CD4-positive, alpha-beta memory T cell (primary cell): ENCODE data around the gene ACCS. TPM values are rescaled to one million over a fixed set of nuclear protein-coding genes. Genes with fewer than 3 reads are reported as not detected.
A peak's percentile ranks its signal among the peaks of the same experiment; 100 is the strongest.

Experiments
- CTCF ChIA-PET: fragments of 350-600 bp; sonication (Branson Sonifier 250); formaldehyde crosslinking; loops from one replicate; lab custom pipeline; 2021; ENCODE audit warnings: inconsistent platforms; ENCODE audit not compliant: partially characterized antibody; lab: Charles Lee
- POLR2A ChIA-PET: fragments of 350-600 bp; sonication (Branson Sonifier 250); formaldehyde crosslinking; loops from one replicate; lab custom pipeline; 2021; ENCODE audit not compliant: partially characterized antibody; lab: Charles Lee
- DNase-seq, 5 donors: peaks; one replicate each; pipeline versions ENCODE4 v3.0.0 to v3.0.0-alpha.2; 2020 to 2022; ENCODE audit warnings: mixed read lengths in 1 of 5
- H3K27ac ChIP-seq: one replicate; pipeline ENCODE4 v1.7.0; 2013; ENCODE audit warnings: low read depth, low read length
- H3K27me3 ChIP-seq: 2 replicates; pipeline ENCODE4 v1.7.0; 2013; ENCODE audit warnings: mild to moderate bottlenecking, low read length, moderate library complexity; ENCODE audit not compliant: insufficient read depth
- H3K36me3 ChIP-seq: 2 replicates; pipeline ENCODE4 v1.7.0; 2013; ENCODE audit warnings: mild to moderate bottlenecking, low read length, moderate library complexity; ENCODE audit not compliant: insufficient read depth
- H3K4me1 ChIP-seq: 2 replicates; pipeline ENCODE4 v1.7.0; 2013; ENCODE audit warnings: mild to moderate bottlenecking, low read length, moderate library complexity; ENCODE audit not compliant: insufficient read depth
- H3K4me3 ChIP-seq, 2 donors: one replicate each; pipeline ENCODE4 v1.7.0; 2013; ENCODE audit warnings: low read length in 2 of 2, mild to moderate bottlenecking in 1 of 2
- H3K9me3 ChIP-seq, 2 donors: one replicate each; pipeline ENCODE4 v1.7.0; 2013; ENCODE audit warnings: low read length in 2 of 2, control low read depth in 1 of 2; ENCODE audit not compliant: control insufficient read depth in 1 of 2
- H3K27ac Mint-ChIP-seq, 7 donors: one replicate each; pipeline ENCODE4 v1.8.0; 2020 to 2021; ENCODE audit warnings: mixed read lengths in 7 of 7, mild to moderate bottlenecking in 6 of 7, inconsistent platforms in 3 of 7, moderate library complexity in 3 of 7
- H3K27me3 Mint-ChIP-seq, 2 donors: one replicate each; pipeline ENCODE4 v1.8.0; 2020 to 2021; ENCODE audit warnings: mixed read lengths in 2 of 2
- H3K36me3 Mint-ChIP-seq, 2 donors: one replicate each; pipeline ENCODE4 v1.8.0; 2020 to 2021; ENCODE audit warnings: mixed read lengths in 2 of 2, inconsistent platforms in 1 of 2, mild to moderate bottlenecking in 1 of 2
- H3K4me1 Mint-ChIP-seq, 4 donors: one replicate each; pipeline ENCODE4 v1.8.0; 2020 to 2021; ENCODE audit warnings: mixed read lengths in 4 of 4, mild to moderate bottlenecking in 1 of 4
- H3K4me3 Mint-ChIP-seq, 8 donors: one replicate each; pipeline ENCODE4 v1.8.0; 2020 to 2021; ENCODE audit warnings: mixed read lengths in 8 of 8, mild to moderate bottlenecking in 7 of 8, moderate library complexity in 6 of 8, inconsistent platforms in 3 of 8
- H3K9me3 Mint-ChIP-seq, 8 donors: one replicate each; pipeline ENCODE4 v1.8.0; 2020 to 2021; ENCODE audit warnings: mixed read lengths in 8 of 8, mild to moderate bottlenecking in 5 of 8, inconsistent platforms in 3 of 8, moderate library complexity in 1 of 8
- intact Hi-C: fragments of 100-400 bp; cut with micrococcal nuclease; formaldehyde crosslinking; loops from one replicate; pipeline ENCODE4 v1.15.1; 2023
- polyA plus RNA-seq, 2 donors: library from polyadenylated mRNA; unstranded; fragments of 300-500 nt; fragmentation: Illumina TruSeq; gene quantifications; one replicate each; pipeline ENCODE4 v1.2.3, GENCODE V29; 2021
- total RNA-seq, 2 experiments: library from RNA; stranded (reverse); gene quantifications; one replicate each; pipeline ENCODE4 v1.2.3, GENCODE V29; 2021

The ACCS gene, protein sequence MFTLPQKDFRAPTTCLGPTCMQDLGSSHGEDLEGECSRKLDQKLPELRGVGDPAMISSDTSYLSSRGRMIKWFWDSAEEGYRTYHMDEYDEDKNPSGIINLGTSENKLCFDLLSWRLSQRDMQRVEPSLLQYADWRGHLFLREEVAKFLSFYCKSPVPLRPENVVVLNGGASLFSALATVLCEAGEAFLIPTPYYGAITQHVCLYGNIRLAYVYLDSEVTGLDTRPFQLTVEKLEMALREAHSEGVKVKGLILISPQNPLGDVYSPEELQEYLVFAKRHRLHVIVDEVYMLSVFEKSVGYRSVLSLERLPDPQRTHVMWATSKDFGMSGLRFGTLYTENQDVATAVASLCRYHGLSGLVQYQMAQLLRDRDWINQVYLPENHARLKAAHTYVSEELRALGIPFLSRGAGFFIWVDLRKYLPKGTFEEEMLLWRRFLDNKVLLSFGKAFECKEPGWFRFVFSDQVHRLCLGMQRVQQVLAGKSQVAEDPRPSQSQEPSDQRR
- 10 to 100 TPM; 74.9 to 78.9 TPM for total RNA-seq
- 1 to 10 TPM; 1.6 to 5.3 TPM for polyA plus RNA-seq

GRCh38 chr11:44065841-44066731, at the start of gene ACCS:
TSS of gene ACCS (plus strand) at chr11:44066270. CDS start at chr11:44067628, 1,358 bp downstream.
- H3K4me1 ChIP-seq: peaks cover 17% of the 10 kb centered on the region
- Mint-ChIP-seq H3K4me1 (peaks cover 5 to 54% (median 31%) of the 10 kb centered on the region in 4 donors), H3K9me3 (no peaks in the 10 kb centered on the region), H3K27ac (peak within 1 kb of the TSS; percentile 91 to 95 (median 94)), H3K4me3 (peak within 1 kb of the TSS; percentile 89 to 98 (median 94)), H3K36me3 (peaks cover 0 to 20% of the 10 kb centered on the region in 2 donors), H3K27me3 (no peaks in the 10 kb centered on the region)
- intact Hi-C loops: loop anchor here (1.0 kb wide), 3 partner anchors 28 to 386 kb away; partner anchors contain the start of genes ALKBH3 and HSD17B12
- no peaks in the 10 kb centered on the region for H3K9me3 ChIP-seq
- ChIA-PET POLR2A (interaction anchor here (0.5 to 2.5 kb wide), 3 partner anchors 29 to 385 kb away, joined by 3 to 9 read pairs (median 3); partner anchors contain the start of genes EXT2 and HSD17B12), CTCF (interaction anchor here (1.0 to 9.3 kb wide), 5 partner anchors 9 to 35 kb away, joined by 3 to 80 read pairs (median 3); partner anchors contain the start of gene EXT2)
- no peaks in the 10 kb centered on the region for H3K36me3 ChIP-seq
- peak within 1 kb of the TSS; percentile 63 for H3K27ac ChIP-seq
- H3K27me3 ChIP-seq: no peaks in the 10 kb centered on the region
- H3K4me3 ChIP-seq: peak within 1 kb of the TSS; percentile 79 to 86
- peak; percentile 87 to 93 (median 89) for DNase-seq

GRCh38 chr11:44016546-44017442, 49.3 kb upstream of the ACCS start:
- Mint-ChIP-seq H3K27ac (no peak overlapping the region), H3K4me3 (no peak overlapping the region), H3K27me3 (peaks cover 0 to 1% of the 10 kb centered on the region in 2 donors), H3K9me3 (peaks cover 0 to under 1% (median 0%) of the 10 kb centered on the region in 8 donors), H3K4me1 (no peaks in the 10 kb centered on the region), H3K36me3 (no peaks in the 10 kb centered on the region)
- ChIA-PET CTCF (no interaction called here), POLR2A (no interaction called here)
- no peak overlapping the region for H3K4me3 ChIP-seq
- H3K27me3 ChIP-seq: no peaks in the 10 kb centered on the region
- intact Hi-C loops: no loop called here
- no peaks in the 10 kb centered on the region for H3K9me3 ChIP-seq
- no peak for DNase-seq
- H3K36me3 ChIP-seq: no peaks in the 10 kb centered on the region
- no peak overlapping the region for H3K27ac ChIP-seq
- H3K4me1 ChIP-seq: no peaks in the 10 kb centered on the region

DNA sequence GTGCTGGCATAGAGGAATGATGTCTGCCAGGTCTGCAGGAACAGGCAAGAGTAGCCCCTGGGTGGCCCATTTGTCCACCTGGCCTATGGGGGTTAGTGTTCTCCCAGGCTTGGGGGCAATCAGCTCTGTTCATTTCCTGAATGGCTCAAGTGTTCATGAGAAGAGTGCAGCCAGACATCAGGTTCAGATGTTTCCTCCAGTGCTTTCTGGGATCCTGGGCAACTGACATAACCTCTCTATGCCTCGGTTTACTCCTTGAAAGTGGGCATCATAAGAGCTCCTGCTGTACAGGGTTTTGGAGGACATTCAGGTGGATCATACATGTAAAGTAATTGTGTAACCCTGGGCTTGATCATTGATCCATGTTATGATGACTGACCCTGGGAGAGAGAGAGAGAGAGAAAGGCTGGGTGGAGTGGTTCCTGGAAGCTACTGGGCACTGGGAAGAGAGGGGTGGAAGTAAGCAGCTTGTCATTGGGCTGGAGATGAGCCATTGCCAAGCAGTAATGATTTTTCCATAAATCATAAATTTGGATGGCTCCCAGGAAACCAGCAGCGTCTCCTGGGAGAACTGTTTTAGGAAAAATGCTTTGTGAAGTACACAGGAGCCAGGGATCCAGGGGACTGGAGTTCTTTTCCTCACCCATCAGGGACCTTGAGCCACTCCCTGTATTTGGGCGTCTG, 48.5 kb upstream of the ACCS start:
- Mint-ChIP-seq H3K36me3 (no peaks in the 10 kb centered on the region), H3K27me3 (peaks cover 2% of the 10 kb centered on the region in 2 donors), H3K4me1 (no peaks in the 10 kb centered on the region), H3K4me3 (no peak overlapping the region), H3K27ac (no peak overlapping the region), H3K9me3 (peaks cover 0 to 5% (median 3%) of the 10 kb centered on the region in 8 donors)
- Histone ChIP-seq H3K27ac (no peak overlapping the region), H3K36me3 (no peaks in the 10 kb centered on the region), H3K9me3 (no peaks in the 10 kb centered on the region), H3K4me3 (no peak overlapping the region), H3K27me3 (no peaks in the 10 kb centered on the region), H3K4me1 (no peaks in the 10 kb centered on the region)
- ChIA-PET POLR2A (no interaction called here), CTCF (no interaction called here)
- intact Hi-C loops: no loop called here
- DNase-seq: no peak

DNA sequence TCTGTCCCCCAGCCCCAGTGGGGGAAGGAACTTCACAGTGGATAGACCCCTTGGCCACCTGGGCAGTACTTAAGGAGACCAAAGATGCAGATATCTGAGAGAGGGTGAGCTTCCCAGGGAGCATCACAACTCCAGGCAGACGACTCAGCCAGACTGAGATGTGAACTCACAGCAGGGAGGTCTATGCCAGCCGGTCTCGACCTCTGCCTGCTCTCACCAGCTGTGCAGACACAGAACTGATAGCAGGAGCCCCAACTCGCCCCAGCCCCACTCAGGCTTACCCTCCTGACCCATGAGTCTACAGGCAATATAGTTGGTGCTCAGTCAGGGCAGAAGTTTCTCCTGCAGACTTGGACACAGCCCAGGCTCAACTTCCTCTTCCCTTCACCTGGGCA, 47.9 kb upstream of the ACCS start:
- intact Hi-C loops: no loop called here
- CTCF ChIA-PET: no interaction called here

GRCh38 chr11:44018829-44019228, 47.2 kb upstream of the ACCS start:
- H3K36me3 Mint-ChIP-seq: no peaks in the 10 kb centered on the region
- no peak overlapping the region for H3K4me3 Mint-ChIP-seq
- H3K4me1 Mint-ChIP-seq: no peaks in the 10 kb centered on the region
- CTCF ChIA-PET: no interaction called here
- no peak for DNase-seq
- H3K27ac ChIP-seq: no peak overlapping the region
- peaks cover 3 to 4% of the 10 kb centered on the region in 2 donors for H3K27me3 Mint-ChIP-seq
- no peak overlapping the region for H3K27ac Mint-ChIP-seq
- H3K4me1 ChIP-seq: no peaks in the 10 kb centered on the region
- no peaks in the 10 kb centered on the region for H3K27me3 ChIP-seq
- H3K9me3 ChIP-seq: no peaks in the 10 kb centered on the region
- peaks cover 0 to 10% (median 4%) of the 10 kb centered on the region in 8 donors for H3K9me3 Mint-ChIP-seq
- POLR2A ChIA-PET: no interaction called here
- intact Hi-C loops: no loop called here
- H3K36me3 ChIP-seq: no peaks in the 10 kb centered on the region
- no peak overlapping the region for H3K4me3 ChIP-seq

More for the DNA sequence above, 47.9 kb upstream of the ACCS start:
- peaks cover 3 to 4% of the 10 kb centered on the region in 2 donors for H3K27me3 Mint-ChIP-seq
- no peak overlapping the region for H3K4me3 Mint-ChIP-seq
- Histone ChIP-seq H3K27me3 (no peaks in the 10 kb centered on the region), H3K36me3 (no peaks in the 10 kb centered on the region), H3K4me1 (no peaks in the 10 kb centered on the region), H3K4me3 (no peak overlapping the region), H3K9me3 (no peaks in the 10 kb centered on the region), H3K27ac (no peak overlapping the region)
- no peaks in the 10 kb centered on the region for H3K36me3 Mint-ChIP-seq
- peaks cover 0 to 6% (median 3%) of the 10 kb centered on the region in 8 donors for H3K9me3 Mint-ChIP-seq
- POLR2A ChIA-PET: no interaction called here
- H3K4me1 Mint-ChIP-seq: no peaks in the 10 kb centered on the region
- DNase-seq: no peak
- H3K27ac Mint-ChIP-seq: no peak overlapping the region

- no peak for DNase-seq
Observed at GRCh38 chr11:44024977-44025376, 41.1 kb upstream of the ACCS start.

More at GRCh38 chr11:44024977-44025376, 41.1 kb upstream of the ACCS start:
- Histone ChIP-seq H3K4me3 (no peak overlapping the region), H3K27ac (no peak overlapping the region), H3K9me3 (no peaks in the 10 kb centered on the region), H3K36me3 (no peaks in the 10 kb centered on the region), H3K4me1 (no peaks in the 10 kb centered on the region), H3K27me3 (peaks cover 4% of the 10 kb centered on the region)
- ChIA-PET CTCF (no interaction called here), POLR2A (no interaction called here)
- Mint-ChIP-seq H3K4me3 (no peak overlapping the region), H3K4me1 (no peaks in the 10 kb centered on the region), H3K27ac (no peak overlapping the region), H3K36me3 (no peaks in the 10 kb centered on the region), H3K9me3 (peaks cover 0 to 26% (median 14%) of the 10 kb centered on the region in 8 donors), H3K27me3 (peaks cover 22 to 26% of the 10 kb centered on the region in 2 donors)
- intact Hi-C loops: no loop called here
